Ascending aorta (tissue), 2 donors: ENCODE data around the gene ITGA8. TPM values are rescaled to one million over a fixed set of nuclear protein-coding genes. Genes with fewer than 3 reads are reported as not detected.
A peak's percentile ranks its signal among the peaks of the same experiment; 100 is the strongest.

Source experiments
- DNase-seq, 2 donors: peaks; one replicate each; pipeline ENCODE4 v3.0.0-alpha.2; 2019; ENCODE audit warnings: low spot score in 2 of 2
- H3K27ac ChIP-seq, 2 donors: fragments of 200-600 bp; sonication (generic); one replicate each; pipeline ENCODE4 v1.5.1; 2016 to 2017; ENCODE audit warnings: mild to moderate bottlenecking in 1 of 2
- H3K27me3 ChIP-seq: fragments of 200-600 bp; sonication (generic); one replicate; pipeline ENCODE4 v1.5.1; 2017
- H3K36me3 ChIP-seq, 2 donors: fragments of 200-600 bp; sonication (generic); one replicate each; pipeline ENCODE4 v1.5.1; 2016
- H3K4me1 ChIP-seq, 2 donors: fragments of 200-600 bp; sonication (generic); one replicate each; pipeline ENCODE4 v1.5.1; 2016 to 2017; ENCODE audit warnings: mild to moderate bottlenecking in 1 of 2
- H3K4me3 ChIP-seq, 2 donors: fragments of 200-600 bp; sonication (generic); one replicate each; pipeline ENCODE4 v1.5.1; 2016 to 2017; ENCODE audit warnings: mild to moderate bottlenecking in 1 of 2
- H3K9me3 ChIP-seq, 2 donors: fragments of 200-600 bp; sonication (generic); one replicate each; pipeline ENCODE4 v1.5.1; 2016
- CTCF ChIP-seq, 3 experiments: fragments of 200-600 bp in 2 of 3; fragments of 450-650 bp in 1 of 3; sonication (generic) in 2 of 3; IDR thresholded peaks; one replicate each; pipeline ENCODE4 v1.5.1; 2016 to 2019; ENCODE audit warnings: antibody characterized with exemption in 3 of 3, mild to moderate bottlenecking in 1 of 3, moderate library complexity in 1 of 3
- intact Hi-C: fragments of 100-400 bp; cut with DNase I; formaldehyde crosslinking; loops from one replicate; pipeline ENCODE4 v1.15.1; 2023
- total RNA-seq: library from RNA; depleted of rRNA; stranded (reverse); fragments of >200 nt; gene quantifications from one replicate; pipeline ENCODE4 v1.1.0, GENCODE V29; 2016

Gene ITGA8
- total RNA-seq, 1 donor from 2014 or later: 231 TPM

GRCh38 chr10:15472431-15473395 lies 247.0 kb downstream of the ITGA8 start:
- Histone ChIP-seq H3K27me3 (no peaks in the 10 kb centered on the region), H3K4me1 (peaks cover 6 to 15% of the 10 kb centered on the region in 2 donors), H3K9me3 (no peaks in the 10 kb centered on the region), H3K36me3 (no peaks in the 10 kb centered on the region), H3K27ac (peak overlapping the region in 1 of 2 donors; percentile 9), H3K4me3 (no peak overlapping the region)
- no peak for DNase-seq
- intact Hi-C loops: no loop called here
- no peak for TF ChIP-seq CTCF (IDR thresholded peaks at IDR 0.05)

GRCh38 chr10:15472008-15472407 lies 247.7 kb downstream of the ITGA8 start:
- no peak overlapping the region for H3K27ac ChIP-seq
- TF ChIP-seq CTCF (IDR thresholded peaks at IDR 0.05): no peak
- no peaks in the 10 kb centered on the region for H3K27me3 ChIP-seq
- H3K9me3 ChIP-seq: no peaks in the 10 kb centered on the region
- H3K4me1 ChIP-seq: peaks cover 6 to 15% of the 10 kb centered on the region in 2 donors
- intact Hi-C loops: no loop called here
- DNase-seq: no peak
- H3K36me3 ChIP-seq: no peaks in the 10 kb centered on the region
- no peak overlapping the region for H3K4me3 ChIP-seq

- Histone ChIP-seq H3K4me3 (no peak overlapping the region), H3K36me3 (no peaks in the 10 kb centered on the region), H3K9me3 (no peaks in the 10 kb centered on the region), H3K27ac (no peak overlapping the region), H3K27me3 (no peaks in the 10 kb centered on the region), H3K4me1 (peaks cover 6 to 14% of the 10 kb centered on the region in 2 donors)
- no peak for DNase-seq
- no peak for TF ChIP-seq CTCF (IDR thresholded peaks at IDR 0.05)
- intact Hi-C loops: no loop called here
These were observed 250.6 kb downstream of the ITGA8 start for GRCh38 chr10:15469111-15469510.

- no peaks in the 10 kb centered on the region for H3K36me3 ChIP-seq
- no peak for TF ChIP-seq CTCF (IDR thresholded peaks at IDR 0.05)
- H3K9me3 ChIP-seq: no peaks in the 10 kb centered on the region
- H3K27me3 ChIP-seq: no peaks in the 10 kb centered on the region
- no peak overlapping the region for H3K4me3 ChIP-seq
- intact Hi-C loops: no loop called here
- H3K4me1 ChIP-seq: peaks cover 0 to 10% of the 10 kb centered on the region in 2 donors
- no peak for DNase-seq
- no peak overlapping the region for H3K27ac ChIP-seq
These were observed 255.3 kb downstream of the ITGA8 start for GRCh38 chr10:15464381-15464780.

Other genes with a start within 250 kb of the ITGA8 start
- 13.7 TPM for gene MINDY3, start 140.6 kb upstream of the ITGA8 start, total RNA-seq